Mesenchymal stem cell (in vitro differentiated cells and primary cell): Measurements from ENCODE around the gene NRG2.

ENCODE experiments used
- DNase-seq: peaks from one replicate; pipeline ENCODE4 v3.0.0-alpha.2; 2013
- H2AFZ ChIP-seq: one replicate; pipeline ENCODE4 v1.6.1; 2013; ENCODE audit warnings: low read depth, mild to moderate bottlenecking, control low read depth, inconsistent platforms, low read length, moderate library complexity
- H2AK5ac ChIP-seq: 2 replicates; pipeline ENCODE4 v1.6.1; 2013; ENCODE audit warnings: low read length, moderate library complexity, mild to moderate bottlenecking, inconsistent platforms; ENCODE audit not compliant: severe bottlenecking
- H2BK120ac ChIP-seq: one replicate; pipeline ENCODE4 v1.6.1; 2013; ENCODE audit warnings: low read depth, mild to moderate bottlenecking, inconsistent platforms, low read length, moderate library complexity
- H2BK12ac ChIP-seq, 2 experiments: one replicate each; pipeline ENCODE4 v1.6.1; 2013; ENCODE audit warnings: inconsistent platforms in 2 of 2, low read length in 2 of 2, mild to moderate bottlenecking in 2 of 2, moderate library complexity in 2 of 2, control low read depth in 1 of 2
- H2BK15ac ChIP-seq: one replicate; pipeline ENCODE4 v1.6.1; 2013; ENCODE audit warnings: mild to moderate bottlenecking, low read depth, inconsistent platforms; ENCODE audit not compliant: poor library complexity, severe bottlenecking
- H2BK5ac ChIP-seq: 2 replicates; pipeline ENCODE4 v1.6.1; 2013; ENCODE audit warnings: low read depth, mild to moderate bottlenecking, low read length, control low read depth, inconsistent platforms; ENCODE audit not compliant: poor library complexity, severe bottlenecking
- H3K14ac ChIP-seq, 2 experiments: one replicate each; pipeline ENCODE4 v1.6.1; 2013; ENCODE audit warnings: inconsistent platforms in 2 of 2, low read length in 2 of 2, control low read depth in 1 of 2, mild to moderate bottlenecking in 1 of 2, moderate library complexity in 1 of 2
- H3K18ac ChIP-seq, 2 experiments: one replicate each; pipeline ENCODE4 v1.6.1; 2013; ENCODE audit warnings: inconsistent platforms in 2 of 2, low read length in 2 of 2, control low read depth in 1 of 2, low read depth in 1 of 2, mild to moderate bottlenecking in 1 of 2
- H3K23ac ChIP-seq, 2 experiments: one replicate each; pipeline ENCODE4 v1.6.1; 2013; ENCODE audit warnings: inconsistent platforms in 2 of 2, low read length in 2 of 2, mild to moderate bottlenecking in 2 of 2, moderate library complexity in 2 of 2, control low read depth in 1 of 2
- H3K27ac ChIP-seq: 2 replicates; pipeline ENCODE4 v1.5.1; 2013; ENCODE audit warnings: mild to moderate bottlenecking, moderate library complexity, low read length, control low read depth, inconsistent platforms; ENCODE audit not compliant: poor library complexity, severe bottlenecking
- H3K27me3 ChIP-seq, 2 experiments: 2 replicates each; pipeline versions ENCODE4 v1.6.1 to v1.7.0; 2013; ENCODE audit warnings: low read length in 2 of 2, mild to moderate bottlenecking in 2 of 2, moderate library complexity in 2 of 2, control low read depth in 1 of 2, inconsistent platforms in 1 of 2; ENCODE audit not compliant: control insufficient read depth in 1 of 2, insufficient read depth in 1 of 2
- H3K36me3 ChIP-seq, 2 experiments: 2 replicates each; pipeline versions ENCODE4 v1.6.1 to v1.7.0; 2013; ENCODE audit warnings: low read length in 2 of 2, control low read depth in 1 of 2, inconsistent platforms in 1 of 2, low read depth in 1 of 2, mild to moderate bottlenecking in 1 of 2; ENCODE audit not compliant: insufficient read depth in 2 of 2, control insufficient read depth in 1 of 2
- H3K4ac ChIP-seq, 2 experiments: one replicate each; pipeline ENCODE4 v1.6.1; 2013; ENCODE audit warnings: inconsistent platforms in 2 of 2, low read length in 2 of 2, mild to moderate bottlenecking in 2 of 2, moderate library complexity in 2 of 2, control low read depth in 1 of 2, low read depth in 1 of 2
- H3K4me1 ChIP-seq: 2 replicates; pipeline ENCODE4 v1.6.1; 2013; ENCODE audit warnings: low read depth, low read length, control low read depth; ENCODE audit not compliant: control insufficient read depth, insufficient read depth
- H3K4me2 ChIP-seq: 2 replicates; pipeline ENCODE4 v1.6.1; 2013; ENCODE audit warnings: low read length, mild to moderate bottlenecking, inconsistent platforms; ENCODE audit not compliant: poor library complexity, severe bottlenecking
- H3K4me3 ChIP-seq, 2 experiments: 2 replicates each; pipeline versions ENCODE4 v1.5.1 to v1.7.0; 2013; ENCODE audit warnings: low read length in 2 of 2, mild to moderate bottlenecking in 2 of 2, control low read depth in 1 of 2, low read depth in 1 of 2; ENCODE audit not compliant: insufficient read depth in 1 of 2
- H3K79me1 ChIP-seq: replicated peaks from 2 replicates; pipeline ENCODE4 v1.6.1; 2013; ENCODE audit warnings: mild to moderate bottlenecking, control low read depth, low read length, inconsistent platforms; ENCODE audit not compliant: poor library complexity, severe bottlenecking
- H3K9ac ChIP-seq: 2 replicates; pipeline ENCODE4 v1.7.0; 2013; ENCODE audit warnings: mild to moderate bottlenecking, low read length, moderate library complexity
- H3K9me3 ChIP-seq: 2 replicates; pipeline ENCODE4 v1.7.0; 2013; ENCODE audit warnings: mild to moderate bottlenecking, low read length; ENCODE audit not compliant: control insufficient read depth
- H4K8ac ChIP-seq: one replicate; pipeline ENCODE4 v1.6.1; 2013; ENCODE audit warnings: inconsistent platforms, mild to moderate bottlenecking, low read length, moderate library complexity
- H4K91ac ChIP-seq: one replicate; pipeline ENCODE4 v1.6.1; 2013; ENCODE audit warnings: mild to moderate bottlenecking, low read length, inconsistent platforms
- WGBS: methylation state at CpG from one replicate; pipeline ENCODE4 v1.1.7; 2013; ENCODE audit warnings: mixed read lengths; 5-methylcytosine and 5-hydroxymethylcytosine counted together

Gene NRG2

GRCh38 chr5:139946440-139946839 lies 96.7 kb downstream of the NRG2 start:
- Histone ChIP-seq H4K8ac (no peak overlapping the region), H4K91ac (no peak overlapping the region), H3K36me3 (no peaks in the 10 kb centered on the region), H3K4me2 (no peak overlapping the region), H3K79me1 (no peaks in the 10 kb centered on the region), H3K4me3 (no peak overlapping the region), H2BK15ac (no peak overlapping the region), H3K18ac (no peak overlapping the region), H3K27me3 (peaks cover 12 to 36% of the 10 kb centered on the region in 2 experiments), H2BK12ac (no peak overlapping the region), H3K9me3 (peaks cover 14% of the 10 kb centered on the region), H2AFZ (no peak overlapping the region), H2BK120ac (no peak overlapping the region), H3K4ac (no peak overlapping the region), H3K27ac (no peak overlapping the region), H3K9ac (no peak overlapping the region), H3K14ac (no peak overlapping the region), H2AK5ac (no peak overlapping the region), H3K4me1 (no peaks in the 10 kb centered on the region), H2BK5ac (no peak overlapping the region), H3K23ac (no peak overlapping the region)
- no CpG with 5 or more reads among the region's 1 CpG for WGBS
- no peak for DNase-seq

GRCh38 chr5:139946006-139946405 lies 97.1 kb downstream of the NRG2 start:
- Histone ChIP-seq H3K27me3 (peaks cover 10 to 32% of the 10 kb centered on the region in 2 experiments), H3K18ac (no peak overlapping the region), H4K8ac (no peak overlapping the region), H3K27ac (no peak overlapping the region), H4K91ac (no peak overlapping the region), H3K14ac (no peak overlapping the region), H2BK12ac (no peak overlapping the region), H2BK15ac (no peak overlapping the region), H2AFZ (no peak overlapping the region), H3K23ac (no peak overlapping the region), H3K36me3 (no peaks in the 10 kb centered on the region), H3K9me3 (peaks cover 16% of the 10 kb centered on the region), H3K4me3 (no peak overlapping the region), H2AK5ac (no peak overlapping the region), H2BK5ac (no peak overlapping the region), H3K4ac (no peak overlapping the region), H3K4me2 (no peak overlapping the region), H3K9ac (no peak overlapping the region), H3K4me1 (no peaks in the 10 kb centered on the region), H2BK120ac (no peak overlapping the region), H3K79me1 (no peaks in the 10 kb centered on the region)
- WGBS: 57% methylated on average over 1 of the region's 3 CpGs
- DNase-seq: no peak

- Histone ChIP-seq H2BK15ac (no peak overlapping the region), H2BK12ac (no peak overlapping the region), H2BK5ac (no peak overlapping the region), H3K9me3 (peaks cover 16% of the 10 kb centered on the region), H3K9ac (no peak overlapping the region), H3K18ac (no peak overlapping the region), H3K4me3 (no peak overlapping the region), H2BK120ac (no peak overlapping the region), H3K4me1 (no peaks in the 10 kb centered on the region), H2AK5ac (no peak overlapping the region), H4K91ac (no peak overlapping the region), H3K36me3 (no peaks in the 10 kb centered on the region), H4K8ac (no peak overlapping the region), H3K27ac (no peak overlapping the region), H3K79me1 (no peaks in the 10 kb centered on the region), H3K27me3 (peaks cover 2 to 4% of the 10 kb centered on the region in 2 experiments), H2AFZ (no peak overlapping the region), H3K23ac (no peak overlapping the region), H3K14ac (no peak overlapping the region), H3K4me2 (no peak overlapping the region), H3K4ac (no peak overlapping the region)
- WGBS: 88% methylated on average over 1 of the region's 1 CpG
- no peak for DNase-seq
Observed at GRCh38 chr5:139942243-139942642, 100.9 kb downstream of the NRG2 start.

- H3K23ac ChIP-seq: no peak overlapping the region
- no peak overlapping the region for H2BK12ac ChIP-seq
- no peak overlapping the region for H2BK120ac ChIP-seq
- H3K9me3 ChIP-seq: no peaks in the 10 kb centered on the region
- H3K79me1 ChIP-seq: no peaks in the 10 kb centered on the region
- H2BK5ac ChIP-seq: no peak overlapping the region
- H3K27me3 ChIP-seq: peaks cover 18 to 54% of the 10 kb centered on the region in 2 experiments
- no peak overlapping the region for H3K9ac ChIP-seq
- no peak overlapping the region for H4K8ac ChIP-seq
- no peak for DNase-seq
- H3K4me1 ChIP-seq: no peaks in the 10 kb centered on the region
- H3K27ac ChIP-seq: no peak overlapping the region
- H3K18ac ChIP-seq: no peak overlapping the region
- H2AK5ac ChIP-seq: no peak overlapping the region
- H2BK15ac ChIP-seq: no peak overlapping the region
- H3K4me3 ChIP-seq: no peak overlapping the region
- 44% methylated on average over 2 of the region's 2 CpGs for WGBS
- H3K36me3 ChIP-seq: no peaks in the 10 kb centered on the region
- H4K91ac ChIP-seq: no peak overlapping the region
- H3K4me2 ChIP-seq: no peak overlapping the region
- no peak overlapping the region for H3K14ac ChIP-seq
- H3K4ac ChIP-seq: no peak overlapping the region
- H2AFZ ChIP-seq: no peak overlapping the region
Observed at GRCh38 chr5:139930406-139930805, 112.7 kb downstream of the NRG2 start.
